ENCODE measurements around the gene BCOR. TPM values are rescaled to one million over a fixed set of nuclear protein-coding genes. Genes with fewer than 3 reads are reported as not detected.

The BCOR gene
- total and polyA plus RNA-seq, 2 of the 4 experiments (the other 2 are of a cell fraction) = 7.5 to 9.0 TPM

GRCh38 chrX:40085102-40085551, 12.6 kb downstream of the BCOR start:
- no peaks in the 10 kb centered on the region for H3K36me3 ChIP-seq (ENCODE audit: control insufficient read depth, insufficient read depth, low read length)
- H3K18ac ChIP-seq (ENCODE audit: low read depth, low read length) = no peak overlapping the region
- H3K27me3 ChIP-seq (ENCODE audit: control insufficient read depth, insufficient read depth, low read length) = no peaks in the 10 kb centered on the region
- no peak overlapping the region for H2BK15ac ChIP-seq (ENCODE audit: low read depth, low read length)
- no peak overlapping the region for H4K91ac ChIP-seq (ENCODE audit: insufficient read depth, low read depth, low read length)
- TF ChIP-seq POLR2A (IDR thresholded peaks at IDR 0.05; ENCODE audit: low read depth, low read length) (no peak), CEBPB (IDR thresholded peaks at IDR 0.05; ENCODE audit: low read depth, low read length) (peak; percentile 75), CHD1 (IDR thresholded peaks at IDR 0.05; ENCODE audit: low read depth, low read length) (no peak)
- H3K9ac ChIP-seq (ENCODE audit: low read depth, low read length) = no peak overlapping the region
- WGBS, 2 experiments (ENCODE audit: extremely low coverage in 2 of 2, insufficient read length in 1 of 2) = no CpG with 5 or more reads among the region's 18 CpGs
- H2AFZ ChIP-seq (replicated peaks; ENCODE audit: low read length, poor library complexity) = no peak overlapping the region
- no peak overlapping the region for H3K56ac ChIP-seq (ENCODE audit: extremely low read depth, insufficient read depth, low read length)
- H4K20me1 ChIP-seq (ENCODE audit: insufficient read depth, low read length) = peaks cover 48% of the 10 kb centered on the region
- peaks cover 13 to 44% of the 10 kb centered on the region in 2 experiments; a peak in 2 of 4 replicates for H3K79me1 ChIP-seq (ENCODE audit: low read depth in 1 of 2, low read length in 2 of 2)
- DNase-seq (peak; percentile 86), ATAC-seq (ENCODE audit: low read depth) (peak; percentile 45)
- H3K4me2 ChIP-seq (ENCODE audit: low read depth, low read length) = peak overlapping the region; percentile 3; the same call in 1 of the 2 replicates
- H3K9me3 ChIP-seq (ENCODE audit: control insufficient read depth, insufficient read depth, low read length) = no peaks in the 10 kb centered on the region
- BruUV-seq (replicated peaks) = no TSS peak
- intact Hi-C loops (cut with micrococcal nuclease) = loop anchor here (5.0 kb wide), 4 partner anchors 73 to 1283 kb away; partner anchors contain the start of gene MID1IP1
- H4K5ac ChIP-seq (ENCODE audit: low read depth, low read length) = no peak overlapping the region
- in situ Hi-C loops (cut with MboI; ENCODE audit: low sequenced_read_pairs) = loop anchor here (10.0 kb wide), 2 partner anchors 270 to 350 kb away; no protein-coding TSS in a partner anchor
- no peak overlapping the region for H4K8ac ChIP-seq (ENCODE audit: low read depth in 2 of 2, low read length in 2 of 2)
- no peak overlapping the region for H3K4me3 ChIP-seq (ENCODE audit: insufficient read depth, low read depth, low read length)
- H2AK5ac ChIP-seq (ENCODE audit: low read depth, low read length) = no peak overlapping the region
- dilution Hi-C loops (cut with HindIII; ENCODE audit: low sequenced_read_pairs, unreplicated experiment) = no loop called here
- CTCF ChIA-PET = interaction anchor here (1.0 kb wide), 1 partner anchor 270 kb away, joined by 5 read pairs; no protein-coding TSS in a partner anchor
- H2BK20ac ChIP-seq (ENCODE audit: low read depth, low read length) = no peak overlapping the region
- H2BK120ac ChIP-seq (ENCODE audit: low read depth, low read length) = no peak overlapping the region
- H3K27ac ChIP-seq (ENCODE audit: insufficient read depth, low read length) = peak overlapping the region; percentile 56; the same call in 1 of the 2 replicates
- POLR2A ChIA-PET (ENCODE audit: unreplicated experiment) = no interaction called here
- H3K9me1 ChIP-seq (ENCODE audit: insufficient read depth, low read length) = 0 out of 2 replicates have a peak, but pooled peaks cover 9% of the 10 kb centered on the region
- H3K14ac ChIP-seq (replicated peaks; ENCODE audit: low read depth, low read length) = no peak overlapping the region
- no peak overlapping the region for H3K23ac ChIP-seq (ENCODE audit: low read depth, low read length)
- H2AK9ac ChIP-seq (replicated peaks; ENCODE audit: low read depth, low read length, poor library complexity) = no peak overlapping the region
- peak overlapping the region; percentile 67; the same call in 1 of the 2 replicates for H3K4ac ChIP-seq (ENCODE audit: low read depth, low read length)
- H2BK5ac ChIP-seq (ENCODE audit: low read depth, low read length, poor library complexity, severe bottlenecking) = peak overlapping the region; percentile 48
- H3K4me1 ChIP-seq (ENCODE audit: control insufficient read depth, insufficient read depth, low read length) = peaks cover 26% of the 10 kb centered on the region
